HG03460 (cell line): Measurements from ENCODE around the gene WRAP73.

ENCODE experiments used
- ATAC-seq: cut with Tn5 transposase; IDR thresholded peaks from one replicate; pipeline ENCODE4 v1.9.1; 2021; ENCODE audit not compliant: unreplicated experiment

The WRAP73 gene

DNA sequence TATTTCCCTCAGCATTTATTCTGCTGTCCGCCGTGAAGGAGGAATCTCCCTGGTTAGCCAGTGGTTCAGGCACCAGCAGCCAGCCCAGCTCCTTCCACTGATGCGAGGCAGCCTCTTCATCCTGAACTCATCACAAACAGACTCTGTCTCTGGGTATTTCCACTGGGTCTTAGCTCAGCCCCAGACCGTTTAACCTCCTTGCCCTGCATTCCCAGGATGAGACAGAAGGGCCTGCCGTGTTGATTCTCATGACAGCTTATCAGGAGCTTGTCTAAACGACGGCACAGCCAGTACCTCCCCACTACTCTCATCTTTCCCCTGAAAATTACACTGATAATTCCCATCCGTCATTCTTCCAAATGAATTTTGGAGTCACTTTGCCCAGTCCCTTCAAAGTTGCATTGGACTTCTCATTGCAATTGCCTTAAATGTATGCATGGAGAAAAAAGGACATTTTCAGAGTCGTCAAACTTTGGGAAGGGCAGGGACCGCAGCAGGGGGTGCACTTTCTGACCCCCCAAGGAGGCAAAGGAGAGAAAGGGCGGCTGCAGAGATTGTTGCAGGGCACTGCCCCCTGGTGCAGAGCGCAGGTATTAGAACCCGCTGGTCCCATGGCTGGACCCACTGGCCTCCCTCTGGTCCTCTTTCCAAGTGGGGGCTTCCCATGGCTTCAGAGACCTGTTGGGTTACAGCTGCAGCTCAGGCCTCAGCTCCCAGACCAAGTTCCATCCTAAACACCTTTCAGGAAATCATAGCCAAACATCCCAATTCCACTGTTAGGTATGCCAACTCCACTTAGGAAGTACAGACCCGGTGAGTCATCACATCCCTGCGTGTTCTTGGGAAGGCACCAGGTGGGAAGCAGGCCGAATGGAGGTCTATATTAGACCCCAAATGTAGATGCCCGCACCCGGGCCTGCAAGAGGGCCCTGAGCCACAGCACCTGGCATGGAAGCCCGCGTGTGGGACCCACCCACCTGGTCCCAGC lies 34.9 kb downstream of the WRAP73 start:
- no peak for ATAC-seq

DNA sequence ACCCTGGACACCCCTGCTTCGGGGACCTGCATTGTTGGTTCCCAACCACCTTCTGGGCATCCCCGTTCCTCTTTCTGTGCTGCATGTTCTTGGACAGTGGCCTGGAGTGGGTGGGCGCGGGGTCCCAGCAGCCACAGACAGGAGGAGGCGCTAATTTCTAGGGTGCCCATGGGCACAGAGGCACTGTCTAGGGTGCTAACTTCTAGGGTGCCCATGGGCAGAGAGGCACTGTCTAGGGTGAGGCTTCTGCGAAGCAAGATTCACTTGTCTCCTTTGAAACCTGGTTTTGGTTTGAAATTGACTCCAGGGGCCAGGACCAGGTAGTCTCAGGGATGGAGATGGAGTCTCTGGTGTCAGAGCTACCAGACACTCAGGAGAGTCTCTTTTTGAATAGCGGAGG lies 37.8 kb downstream of the WRAP73 start:
- ATAC-seq: no peak

DNA sequence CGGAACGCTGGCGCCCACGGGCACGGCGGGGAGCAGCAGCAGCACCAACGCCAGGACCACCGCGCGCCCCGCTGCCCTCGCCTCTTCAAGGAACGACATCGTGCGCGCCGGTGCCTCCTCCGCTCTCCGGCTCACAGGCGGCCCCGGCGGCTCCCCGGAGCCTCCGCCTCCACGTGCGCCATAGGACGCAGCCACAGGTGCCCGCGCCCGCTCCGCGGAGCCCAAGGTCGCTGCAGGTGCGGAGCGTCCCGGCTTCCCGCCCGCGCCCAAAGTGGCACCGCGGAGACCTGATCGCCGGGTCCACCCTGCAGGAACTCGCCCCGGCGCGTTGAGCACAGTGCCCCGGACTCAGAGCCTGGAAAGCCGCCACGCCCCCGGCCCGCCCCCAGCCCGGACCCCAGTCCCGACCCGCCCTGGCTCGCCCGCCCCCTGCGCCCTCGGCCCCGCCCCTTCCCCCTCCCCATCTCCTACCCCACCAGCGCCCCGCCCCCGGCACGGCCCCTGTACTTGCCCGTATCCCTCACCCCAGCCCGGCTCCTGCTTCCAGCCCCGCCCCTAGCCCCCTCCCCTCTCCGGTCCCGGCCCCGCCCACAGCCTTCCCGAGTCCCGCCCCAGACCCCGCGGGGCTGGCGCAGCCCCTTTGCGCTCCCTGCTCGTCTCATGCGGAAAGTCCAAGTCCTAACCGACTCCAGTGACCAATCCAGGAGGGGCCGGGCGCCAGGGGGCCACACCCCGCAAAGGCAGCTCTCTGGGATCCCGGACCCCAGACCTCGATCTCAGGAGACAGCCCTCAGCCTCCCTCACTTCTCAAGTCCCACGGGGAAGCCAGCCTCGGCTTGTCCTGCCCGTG lies 38.5 kb downstream of the WRAP73 start, which contains the start of gene MEGF6:
MEGF6 (minus strand) TSS at position 339 of the 850 bp plus-strand sequence; CDS start at position 99, 240 bp downstream.
- ATAC-seq: no peak

DNA sequence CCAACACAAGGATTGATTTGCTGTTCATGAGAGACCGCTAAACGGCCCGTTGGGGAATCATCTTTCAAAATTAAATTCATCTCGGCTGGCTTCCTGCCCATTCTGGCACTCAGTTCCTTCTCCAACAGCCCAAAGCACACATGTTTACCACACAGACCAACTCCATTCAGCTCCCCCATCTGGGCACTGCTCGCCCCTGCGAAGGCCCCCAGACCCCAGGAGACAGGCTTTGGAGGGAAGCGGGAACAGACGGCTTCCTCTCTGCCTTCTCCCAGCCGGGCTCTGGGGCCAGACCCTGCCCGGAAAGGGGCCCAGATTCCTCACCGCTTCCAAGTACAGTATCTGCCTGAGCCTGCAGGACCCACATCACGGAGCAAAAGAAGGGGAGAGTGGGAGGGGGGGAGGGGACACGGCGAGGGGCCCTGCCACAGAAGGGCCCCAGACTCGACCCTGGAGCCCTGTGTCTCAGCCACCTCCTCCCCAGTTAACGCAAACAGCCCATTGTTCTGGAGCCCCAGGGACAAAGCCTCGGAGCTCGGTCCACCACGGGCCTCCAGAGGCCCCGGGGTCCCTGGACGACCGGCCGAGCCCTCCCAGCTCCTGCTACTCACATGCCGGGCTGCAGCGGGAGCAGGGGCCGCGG lies 39.3 kb downstream of the WRAP73 start:
- ATAC-seq: no peak

DNA sequence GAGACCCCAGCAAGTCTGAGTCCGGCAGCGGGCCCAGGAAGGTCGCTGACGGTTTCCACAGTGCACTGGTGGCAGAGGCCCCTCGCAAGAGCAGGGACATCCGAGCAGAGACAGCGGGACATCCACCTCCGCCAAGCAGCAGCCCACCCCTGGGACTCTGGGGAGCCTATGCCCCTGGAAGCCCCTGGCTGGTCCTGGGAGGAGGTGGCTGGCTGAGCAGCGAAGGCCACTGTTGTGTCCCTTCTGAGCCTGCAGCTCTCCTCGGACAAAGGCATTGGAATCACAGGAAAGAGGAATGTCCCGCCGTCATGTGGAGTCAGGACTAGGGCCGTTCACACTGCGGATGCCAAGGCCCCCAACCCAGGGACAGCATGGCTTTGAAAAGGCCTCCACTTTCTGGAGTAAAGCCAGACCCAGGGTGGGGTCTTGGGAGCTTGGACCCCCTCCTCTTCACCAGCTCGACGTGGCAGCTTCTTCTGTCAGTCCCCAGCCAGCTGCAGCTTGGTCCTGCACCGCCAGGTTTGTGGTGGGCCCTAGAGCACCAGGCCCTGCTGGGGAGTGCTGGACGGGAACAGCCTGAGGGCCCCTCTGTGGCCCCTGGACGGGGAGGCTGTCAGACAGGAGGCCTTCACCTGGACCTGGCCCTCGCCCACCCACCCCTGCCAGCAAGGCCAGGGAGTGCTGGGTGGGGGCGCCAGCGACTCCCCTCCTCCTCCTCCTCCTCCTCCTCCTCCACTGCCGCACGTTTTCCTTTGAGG lies 40.0 kb downstream of the WRAP73 start:
- ATAC-seq: no peak

DNA sequence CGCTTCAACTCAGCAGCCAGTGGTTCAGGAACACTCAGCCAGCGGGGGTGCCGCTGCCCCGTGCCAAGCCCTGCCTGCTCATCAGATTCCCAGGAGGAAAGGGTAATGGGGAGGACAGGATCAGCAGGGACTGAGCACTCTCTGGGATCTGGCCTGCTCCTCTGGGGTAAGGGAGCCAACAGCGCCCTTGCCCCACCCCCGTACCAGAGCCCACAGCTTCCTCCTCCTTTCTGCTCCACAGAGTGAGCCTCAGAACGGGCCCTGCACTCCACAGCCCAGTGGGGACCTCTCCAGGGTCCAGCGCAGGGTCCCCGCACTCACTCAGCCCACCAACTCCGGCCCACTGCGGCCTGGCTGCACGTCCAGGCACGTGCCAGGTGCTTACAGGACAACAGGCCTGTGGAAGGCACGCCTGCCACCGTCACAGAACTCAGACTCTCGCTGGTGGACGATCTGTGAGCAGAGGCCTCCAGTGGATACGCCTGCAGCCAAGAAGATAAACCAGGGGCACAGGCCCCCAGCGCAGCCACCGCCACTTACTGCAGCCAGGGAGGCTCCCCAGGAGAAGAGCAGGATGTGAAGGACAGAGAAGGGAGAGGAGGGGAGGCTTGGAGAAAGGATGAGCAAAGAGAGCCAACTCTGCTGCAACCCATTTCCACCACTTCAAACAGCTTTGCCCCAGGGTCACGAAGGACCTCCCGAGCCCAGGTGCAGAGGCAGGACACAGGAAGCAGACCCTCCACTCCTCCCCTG lies 40.7 kb downstream of the WRAP73 start:
- ATAC-seq: no peak

DNA sequence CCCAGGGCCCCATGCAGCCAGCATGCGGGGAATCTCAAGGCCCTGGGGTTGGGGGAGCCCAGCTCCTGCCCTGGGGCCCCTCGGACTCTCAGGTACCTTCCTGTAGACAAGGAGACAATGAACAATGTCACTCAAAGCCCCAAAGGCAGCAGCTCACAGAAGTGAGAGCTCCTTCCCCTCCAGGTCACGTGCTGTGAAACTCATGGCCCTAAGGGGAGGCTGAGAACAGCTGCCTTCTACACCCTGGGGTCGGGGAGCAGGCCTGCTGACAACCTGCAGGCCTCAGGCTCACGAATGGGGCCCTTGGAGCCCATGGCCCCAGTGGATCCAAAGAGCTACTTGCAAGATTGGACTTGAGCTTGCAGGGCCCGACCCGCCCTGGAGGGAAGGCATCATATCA lies 41.7 kb downstream of the WRAP73 start:
- no peak for ATAC-seq

DNA sequence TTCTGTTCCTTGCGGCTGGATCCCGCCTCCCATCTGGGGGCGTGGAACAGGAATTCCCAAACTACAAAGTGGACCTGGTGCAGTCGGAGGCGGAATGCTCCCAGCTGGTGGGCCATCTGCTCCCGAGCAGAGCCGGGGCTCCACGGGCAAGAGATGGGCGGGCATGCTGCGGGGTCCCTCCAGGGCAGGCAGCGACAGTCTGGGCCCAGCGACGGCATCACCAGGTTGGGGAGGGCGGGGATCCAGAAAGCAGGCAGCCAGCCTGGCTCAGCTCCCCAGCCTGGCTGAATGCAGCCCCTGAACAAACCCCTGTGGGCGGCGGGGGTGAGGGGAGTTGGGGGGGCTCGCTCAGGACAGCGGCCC lies 42.2 kb downstream of the WRAP73 start:
- ATAC-seq: no peak

DNA sequence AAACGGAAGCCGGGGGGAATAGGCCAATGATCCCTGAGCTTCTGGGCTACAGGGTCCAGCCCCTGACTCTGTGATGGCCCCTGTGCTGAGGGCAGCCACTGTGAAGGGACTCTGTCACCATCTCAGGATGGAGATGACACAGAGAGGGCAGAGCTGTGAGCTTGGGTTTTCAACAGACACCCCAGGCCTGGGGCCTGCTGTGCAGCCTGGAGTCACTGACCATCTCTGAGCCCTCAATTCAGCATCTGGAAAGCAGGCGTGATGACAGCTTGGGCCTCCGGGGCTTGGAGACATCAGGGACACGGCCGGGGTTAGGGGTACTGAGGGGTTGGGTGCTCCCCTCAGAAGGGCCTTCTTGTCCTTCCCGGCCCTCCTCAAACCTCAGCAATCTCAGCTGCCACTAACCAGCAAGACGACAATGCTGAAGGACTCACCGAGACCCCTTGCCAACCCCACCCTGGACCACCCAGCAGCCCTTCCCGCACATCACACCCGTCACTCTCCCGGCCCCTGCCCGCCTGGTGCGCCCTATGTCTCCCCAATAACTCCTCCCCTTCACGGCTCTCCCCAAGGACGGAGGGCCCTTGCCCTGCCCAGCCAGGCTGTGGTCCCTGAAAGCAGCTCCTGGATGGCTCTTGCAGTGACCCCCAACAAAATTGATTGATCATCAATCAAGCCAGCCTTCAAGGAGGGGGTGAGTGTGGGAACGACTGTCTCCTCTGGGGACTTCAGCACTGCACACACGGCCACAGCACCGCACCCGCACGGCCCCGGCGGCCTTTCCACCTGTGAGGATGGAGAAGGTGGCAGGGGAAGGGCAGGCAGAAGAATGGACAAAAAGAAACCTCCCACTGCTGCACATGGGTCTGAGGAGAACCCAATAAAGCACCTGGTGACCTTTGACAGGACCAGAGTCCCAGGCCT lies 42.9 kb downstream of the WRAP73 start:
- ATAC-seq: no peak

DNA sequence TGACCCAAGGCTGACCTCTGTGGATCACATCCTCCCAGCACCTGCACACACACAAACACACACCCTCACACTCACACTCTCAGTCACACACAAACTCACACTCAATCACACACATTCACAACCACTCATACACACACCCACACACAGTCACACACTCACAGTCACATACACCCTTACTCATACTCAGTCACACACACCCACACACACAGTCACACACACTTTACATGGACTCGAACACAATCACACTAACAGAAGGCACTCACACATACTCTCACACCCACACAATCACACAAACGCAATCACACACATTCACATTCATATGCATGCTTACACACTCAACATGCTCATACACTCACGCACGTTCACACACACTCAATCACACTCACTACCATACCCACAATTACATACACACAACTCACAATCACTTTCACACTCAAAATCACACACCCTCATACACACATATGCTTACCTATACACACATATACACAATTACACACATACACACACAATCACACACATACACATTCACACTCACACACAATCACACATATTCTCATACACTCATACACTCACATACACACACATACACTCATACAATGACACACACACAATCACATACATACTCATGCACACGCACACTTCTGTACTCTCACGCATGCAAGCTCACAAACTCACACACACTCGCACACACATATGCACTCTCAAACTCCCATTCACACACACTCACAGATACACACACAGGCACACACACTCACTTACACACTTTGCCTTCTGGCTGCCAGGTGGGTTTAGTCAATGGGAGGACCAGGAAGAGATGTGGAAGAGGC lies 44.7 kb downstream of the WRAP73 start:
- ATAC-seq: no peak

DNA sequence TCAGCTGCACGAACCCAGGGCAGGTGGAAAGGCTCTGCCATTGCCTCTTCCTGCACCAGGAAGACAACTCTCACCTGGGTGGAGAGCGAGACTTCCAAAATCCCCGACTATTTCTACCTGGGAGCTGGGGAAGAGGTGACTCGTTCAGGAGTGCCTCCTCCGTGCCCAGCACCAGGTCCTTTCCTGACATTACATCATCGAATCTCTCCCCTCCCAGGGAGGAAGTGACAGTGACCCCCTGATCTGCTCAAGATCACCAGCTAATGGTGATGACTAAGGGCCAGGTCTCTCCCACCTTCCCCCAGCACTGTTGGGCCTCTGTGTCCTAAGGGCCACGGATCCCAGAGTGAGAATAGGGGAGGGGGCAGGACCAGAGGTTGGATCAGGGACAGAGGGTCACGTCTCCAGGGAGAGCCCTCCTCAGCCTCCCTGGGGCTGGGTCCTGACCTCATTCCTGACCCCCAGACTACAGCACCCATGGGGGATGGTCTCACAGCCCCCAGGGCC lies 45.4 kb downstream of the WRAP73 start:
- ATAC-seq: no peak

DNA sequence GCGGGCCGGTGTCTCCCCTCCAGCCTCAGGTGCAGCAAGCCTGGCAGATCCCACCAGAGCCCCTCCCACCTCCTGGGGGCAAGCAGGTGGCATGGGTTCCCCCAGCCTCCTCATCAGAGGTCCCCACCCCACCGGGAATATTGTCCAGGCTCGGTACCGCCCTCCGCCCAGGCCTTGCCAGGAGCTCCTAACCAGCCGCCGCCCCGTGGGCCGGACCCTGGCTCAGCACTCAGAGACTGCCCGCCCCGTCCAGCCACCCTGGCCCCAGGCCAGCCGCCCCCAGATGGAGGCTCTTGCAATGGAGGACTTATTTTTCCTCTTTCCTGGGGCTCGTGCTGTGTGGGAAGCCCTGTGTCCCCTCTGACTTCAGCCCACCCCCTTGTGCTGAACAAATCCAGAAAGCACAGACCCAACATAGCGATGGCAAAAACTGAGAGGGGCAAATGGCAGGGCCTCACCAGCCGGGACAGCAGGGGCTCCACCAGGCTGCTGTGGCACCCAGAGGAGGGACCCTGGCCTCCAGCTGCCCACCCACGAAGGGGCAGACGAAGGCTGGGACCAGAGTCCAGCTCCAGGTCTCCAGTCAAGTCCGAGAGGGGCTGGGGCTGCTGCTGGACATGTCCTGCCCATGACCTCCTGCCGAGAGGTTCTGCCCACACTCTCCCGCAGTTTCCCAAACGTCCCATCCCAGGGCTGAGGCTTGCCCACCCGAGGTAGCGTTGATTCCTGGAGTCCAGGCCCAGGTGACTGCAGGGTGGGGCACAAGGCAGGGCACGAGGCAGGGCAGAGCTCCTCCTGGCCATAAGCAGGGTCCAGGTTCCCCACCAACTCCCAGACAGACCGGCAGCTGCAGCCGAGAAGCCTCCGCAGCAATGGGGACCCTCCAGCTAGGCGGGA lies 46.1 kb downstream of the WRAP73 start:
- ATAC-seq: no peak

DNA sequence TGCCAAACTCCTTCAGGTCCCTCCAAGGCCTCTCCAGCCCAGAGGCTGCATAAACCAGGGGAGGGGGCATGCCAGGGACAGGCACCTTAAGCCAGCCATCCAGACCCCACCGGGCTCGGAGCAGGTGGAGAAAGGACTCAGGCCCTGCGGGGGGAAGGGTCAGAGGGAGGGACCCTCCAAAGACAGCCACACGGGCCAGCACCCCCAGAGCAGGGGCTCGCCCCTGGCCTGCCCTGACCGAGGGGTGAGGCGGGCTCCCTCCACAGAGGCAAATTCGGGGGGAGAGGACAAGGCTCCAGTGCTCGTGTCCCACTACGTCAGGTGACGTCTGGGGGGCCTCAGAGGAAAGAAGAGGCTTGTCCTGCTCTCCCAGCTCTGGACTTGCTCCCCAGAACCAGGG lies 46.7 kb downstream of the WRAP73 start:
- no peak for ATAC-seq

DNA sequence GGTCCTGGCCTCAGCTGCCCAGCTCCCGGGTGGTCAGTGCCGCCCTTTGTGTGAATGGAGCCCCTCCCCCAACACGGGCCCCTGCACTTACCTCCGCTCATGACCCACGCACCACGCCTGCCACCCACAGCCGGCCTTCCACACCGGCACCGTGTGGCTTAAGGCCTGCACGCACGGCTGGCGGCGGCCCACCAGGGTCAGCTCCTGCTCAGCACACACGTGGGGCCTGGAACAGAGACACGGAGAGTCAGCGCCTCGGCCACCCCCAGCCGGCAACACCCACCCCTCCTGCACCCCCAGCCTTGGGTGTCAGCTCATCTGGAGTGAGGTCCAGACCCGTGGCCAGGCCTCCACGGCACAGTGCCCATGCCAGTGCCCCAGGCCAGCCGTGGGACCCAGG lies 47.5 kb downstream of the WRAP73 start:
- ATAC-seq: no peak

DNA sequence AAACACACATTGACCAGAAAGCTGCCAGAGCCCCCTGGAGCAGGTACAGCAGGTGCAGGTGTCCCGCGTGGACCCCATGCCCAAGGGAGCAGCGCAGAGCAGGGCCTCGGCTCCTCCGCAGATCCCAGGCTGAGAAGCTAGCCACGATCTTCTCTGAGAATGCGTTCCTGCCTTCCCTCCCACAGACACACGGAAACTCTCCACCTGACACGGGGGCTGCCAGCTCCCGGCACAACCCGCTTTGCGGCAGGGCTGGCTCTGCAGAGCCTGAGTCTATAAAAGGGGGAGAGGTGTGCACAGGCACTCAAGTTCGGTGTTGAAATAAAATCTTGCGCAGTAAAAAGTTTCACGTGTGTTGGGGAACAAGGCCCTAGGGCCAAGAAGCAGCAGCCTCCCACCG lies 48.2 kb downstream of the WRAP73 start:
- no peak for ATAC-seq

DNA sequence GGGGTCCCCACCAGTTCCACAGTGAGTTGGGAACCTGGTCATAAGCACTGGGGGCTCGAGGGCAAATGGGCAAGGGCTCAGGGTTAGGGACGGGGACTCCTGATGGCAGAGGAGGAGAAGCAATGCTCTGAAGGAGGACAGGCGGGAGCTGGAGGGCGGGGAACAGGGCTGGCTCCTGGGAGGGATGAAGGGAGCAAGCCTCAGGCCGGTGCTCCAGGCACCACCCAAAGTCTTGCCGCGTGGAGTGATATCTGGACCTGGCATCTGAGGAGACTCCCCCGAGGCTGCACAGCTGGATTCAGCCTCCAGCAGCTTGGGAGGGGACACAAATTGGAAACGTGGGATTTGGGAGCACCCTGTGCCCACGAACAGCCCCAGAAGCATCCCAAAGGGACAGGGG lies 49.5 kb downstream of the WRAP73 start:
- no peak for ATAC-seq

DNA sequence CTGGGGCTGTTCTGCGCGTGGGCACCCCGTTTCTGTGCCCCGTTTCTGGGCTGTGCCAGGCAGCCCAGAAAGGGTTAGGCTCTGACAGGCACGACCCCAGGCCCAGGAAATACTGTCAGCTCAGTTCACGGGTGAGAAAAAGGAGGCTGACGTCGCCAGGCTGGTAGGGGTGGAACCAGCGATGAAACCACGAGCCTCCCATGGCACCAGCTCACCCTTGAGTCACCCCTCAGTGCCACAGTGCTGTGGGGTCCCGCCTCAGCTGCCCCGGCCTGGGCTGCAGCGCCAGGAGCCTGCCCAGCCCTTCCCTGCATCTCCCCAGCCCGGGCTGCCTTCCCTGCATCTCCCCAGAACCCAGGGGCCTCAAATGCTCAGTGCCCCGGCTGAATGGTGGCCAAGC lies 50.1 kb downstream of the WRAP73 start:
- ATAC-seq: no peak
